Astrocyte of the cerebellum (primary cell): ENCODE data around the gene PTPN23.

Experiments used
- DNase-seq: peaks from one replicate; pipeline ENCODE4 v3.0.0-alpha.2; 2011; ENCODE audit warnings: low read depth
- H3K4me3 ChIP-seq: 2 replicates; pipeline ENCODE4 v1.5.1; 2011; ENCODE audit warnings: mild to moderate bottlenecking, low read depth, low read length, moderate library complexity
- CTCF ChIP-seq: IDR thresholded peaks from 2 replicates; pipeline ENCODE4 v1.5.1; 2012; ENCODE audit warnings: low read length, low read depth, moderate library complexity, mild to moderate bottlenecking; ENCODE audit errors: missing control alignments
- in situ Hi-C: cut with HindIII; loops from 2 replicates; pipeline ENCODE4 v1.10.0; 2017; ENCODE audit warnings: low sequenced_read_pairs

The PTPN23 gene

GRCh38 chr3:47404431-47404876 lies 23.6 kb downstream of the PTPN23 start:
- DNase-seq = peak; percentile 13
- TF ChIP-seq CTCF = no peak
- in situ Hi-C loops = no loop called here
- H3K4me3 ChIP-seq = no peak overlapping the region

GRCh38 chr3:47404955-47405790 lies 24.4 kb downstream of the PTPN23 start:
- in situ Hi-C loops = no loop called here
- H3K4me3 ChIP-seq = no peak overlapping the region
- peak; percentile 41 for DNase-seq
- no peak for TF ChIP-seq CTCF

- no peak for DNase-seq
- in situ Hi-C loops = no loop called here
- no peak overlapping the region for H3K4me3 ChIP-seq
- TF ChIP-seq CTCF = no peak
These were observed 25.3 kb downstream of the PTPN23 start for GRCh38 chr3:47405820-47406761.

- H3K4me3 ChIP-seq = no peak overlapping the region
- in situ Hi-C loops = no loop called here
- no peak for DNase-seq
- TF ChIP-seq CTCF = no peak
These were observed 25.9 kb downstream of the PTPN23 start for GRCh38 chr3:47406762-47407149.

- DNase-seq = no peak
- no peak overlapping the region for H3K4me3 ChIP-seq
- TF ChIP-seq CTCF = no peak
- in situ Hi-C loops = no loop called here
These were observed 26.4 kb downstream of the PTPN23 start for GRCh38 chr3:47407237-47407636.
